ENCODE data around the gene GPX6.
A peak's percentile ranks its signal among the peaks of the same experiment; 100 is the strongest.

Gene GPX6

GRCh38 chr6:28542440-28543296 lies 27.1 kb upstream of the GPX6 start:
- DNase-seq (ENCODE audit: extremely low spot score): peak; percentile 81
- ChIA-PET POLR2A (interaction anchor here (0.8 to 2.7 kb wide), 11 partner anchors 11 to 144 kb away, joined by 3 to 20 read pairs (median 4); a partner anchor contains a TSS), CTCF (interaction anchor here (0.6 to 1.6 kb wide), 15 partner anchors 10 to 1337 kb away, joined by 3 to 8 read pairs (median 3); no protein-coding TSS in a partner anchor)
- TF ChIP-seq CTBP1 (IDR thresholded peaks at IDR 0.05; ENCODE audit: borderline replicate concordance): peak; percentile 75
- TF ChIP-seq BHLHE40 (IDR thresholded peaks at IDR 0.05; ENCODE audit: borderline replicate concordance): no peak
- 0 out of 2 replicates have a peak, but pooled peaks have one; percentile 20 for TF ChIP-seq L3MBTL2 (conservative IDR thresholded peaks at IDR 0.05)
- peak; percentile 97 for TF ChIP-seq TARDBP (IDR thresholded peaks at IDR 0.05)
- no peak for TF ChIP-seq FOXA1 (IDR thresholded peaks at IDR 0.05)

DNA sequence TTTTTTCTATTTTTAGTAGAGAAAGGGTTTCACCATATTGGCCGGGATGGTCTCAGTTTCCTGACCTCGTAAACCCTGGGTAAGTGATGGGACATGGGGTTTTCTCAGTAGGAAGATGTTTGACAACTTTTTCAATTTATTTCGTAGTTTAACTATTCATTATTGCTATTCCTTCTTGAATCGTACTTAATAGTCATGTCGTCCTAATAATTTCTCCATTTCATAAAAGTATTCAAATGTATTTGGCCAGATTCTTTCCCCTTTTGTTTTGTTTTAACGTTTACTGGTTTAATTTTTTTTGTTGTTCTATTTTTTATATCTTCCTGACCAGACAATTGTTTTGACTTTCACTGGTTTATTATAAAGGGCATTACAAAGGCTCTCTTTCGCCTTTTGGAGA lies 26.4 kb upstream of the GPX6 start:
- ChIA-PET POLR2A (interaction anchor here (0.8 to 2.7 kb wide), 11 partner anchors 11 to 143 kb away, joined by 3 to 20 read pairs (median 4); a partner anchor contains a TSS), CTCF (interaction anchor here (0.6 to 2.4 kb wide), 13 partner anchors 11 to 139 kb away, joined by 3 to 8 read pairs (median 3); no protein-coding TSS in a partner anchor)
- no peak for DNase-seq (ENCODE audit: extremely low spot score)
- TF ChIP-seq FOXA1 (IDR thresholded peaks at IDR 0.05): no peak

DNA sequence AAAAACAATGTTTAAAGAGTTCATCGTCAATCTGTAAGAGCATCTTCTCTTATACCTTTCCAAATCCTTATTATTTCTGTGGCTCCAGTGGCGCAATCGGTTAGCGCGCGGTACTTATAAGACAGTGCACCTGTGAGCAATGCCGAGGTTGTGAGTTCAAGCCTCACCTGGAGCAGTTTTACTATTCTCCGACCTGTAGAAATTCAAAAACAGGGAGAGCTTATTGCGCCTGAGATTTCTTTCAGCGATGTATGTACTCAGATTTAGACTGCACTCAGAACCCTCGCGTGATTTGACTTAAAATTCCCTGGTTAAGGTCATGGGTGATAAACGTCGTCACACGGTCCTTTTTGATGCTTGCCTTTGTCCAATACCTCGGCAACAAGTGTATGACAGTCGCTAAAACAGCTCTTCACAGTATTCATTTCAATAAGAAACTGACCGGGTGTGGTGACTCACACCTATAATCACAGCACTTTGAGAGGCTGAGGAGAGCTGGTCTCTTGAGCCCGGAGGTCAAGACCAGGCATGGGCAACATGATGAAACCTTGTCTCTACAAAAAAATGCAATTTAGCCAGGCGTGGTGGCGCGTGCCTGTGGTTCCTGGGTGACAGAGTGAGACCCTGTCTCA lies 22.0 kb upstream of the GPX6 start:
- CTCF ChIA-PET: no interaction called here

DNA sequence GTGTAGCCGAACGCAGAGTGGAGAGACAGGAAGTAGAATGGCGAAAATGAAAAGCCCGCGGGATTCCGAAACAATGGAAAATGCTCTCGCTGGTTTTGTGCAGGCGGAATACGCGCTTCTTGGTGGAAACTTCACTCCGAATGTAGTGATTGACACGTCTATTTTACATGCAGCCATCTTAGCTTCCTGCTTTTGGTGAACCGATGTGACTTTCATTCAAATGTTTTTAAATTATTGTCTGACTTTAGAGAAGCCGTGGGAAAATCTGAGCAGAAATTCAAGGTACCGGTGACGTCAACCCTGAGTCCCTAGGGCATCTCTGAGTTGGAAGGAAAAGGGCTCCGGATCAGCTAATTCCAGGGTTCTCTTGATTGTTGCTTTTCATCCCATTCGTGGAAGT lies 21.5 kb upstream of the GPX6 start:
- no peak for DNase-seq (ENCODE audit: extremely low spot score)
- POLR2A ChIA-PET: interaction anchor here (1.1 to 2.0 kb wide), 3 partner anchors 49 to 98 kb away, joined by 3 to 9 read pairs (median 5); partner anchors contain the start of gene ZSCAN23
- TF ChIP-seq ZNF384 (IDR thresholded peaks at IDR 0.05): no peak
- no peak for TF ChIP-seq ELF4 (IDR thresholded peaks at IDR 0.05)
- TF ChIP-seq, protein P1, sequence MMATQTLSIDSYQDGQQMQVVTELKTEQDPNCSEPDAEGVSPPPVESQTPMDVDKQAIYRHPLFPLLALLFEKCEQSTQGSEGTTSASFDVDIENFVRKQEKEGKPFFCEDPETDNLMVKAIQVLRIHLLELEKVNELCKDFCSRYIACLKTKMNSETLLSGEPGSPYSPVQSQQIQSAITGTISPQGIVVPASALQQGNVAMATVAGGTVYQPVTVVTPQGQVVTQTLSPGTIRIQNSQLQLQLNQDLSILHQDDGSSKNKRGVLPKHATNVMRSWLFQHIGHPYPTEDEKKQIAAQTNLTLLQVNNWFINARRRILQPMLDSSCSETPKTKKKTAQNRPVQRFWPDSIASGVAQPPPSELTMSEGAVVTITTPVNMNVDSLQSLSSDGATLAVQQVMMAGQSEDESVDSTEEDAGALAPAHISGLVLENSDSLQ (IDR thresholded peaks at IDR 0.05): no peak
- no peak for TF ChIP-seq BHLHE40 (IDR thresholded peaks at IDR 0.05; ENCODE audit: borderline replicate concordance)
- TF ChIP-seq FOXM1 (IDR thresholded peaks at IDR 0.05; ENCODE audit: borderline replicate concordance): no peak
- no peak for TF ChIP-seq NFRKB (IDR thresholded peaks at IDR 0.05)
- TF ChIP-seq LEF1 (IDR thresholded peaks at IDR 0.05; ENCODE audit: borderline replicate concordance): no peak
- no peak for TF ChIP-seq SP1 (IDR thresholded peaks at IDR 0.05)
- TF ChIP-seq CTBP1 (IDR thresholded peaks at IDR 0.05; ENCODE audit: borderline replicate concordance): no peak
- no peak for TF ChIP-seq ARNT (IDR thresholded peaks at IDR 0.05)
- TF ChIP-seq FOXA1 (IDR thresholded peaks at IDR 0.05): no peak
- TF ChIP-seq HDGF (IDR thresholded peaks at IDR 0.05; ENCODE audit: borderline replicate concordance): no peak
- no peak for TF ChIP-seq L3MBTL2 (conservative IDR thresholded peaks at IDR 0.05)
- CTCF ChIA-PET: no interaction called here

More for the DNA sequence above, 22.0 kb upstream of the GPX6 start:
- no peak for TF ChIP-seq CTBP1 (IDR thresholded peaks at IDR 0.05; ENCODE audit: borderline replicate concordance)
- no peak for TF ChIP-seq FOXK2 (IDR thresholded peaks at IDR 0.05)
- no peak for TF ChIP-seq TARDBP (IDR thresholded peaks at IDR 0.05)
- TF ChIP-seq SUZ12 (IDR thresholded peaks at IDR 0.05): no peak
- no peak for TF ChIP-seq SP1 (IDR thresholded peaks at IDR 0.05)
- TF ChIP-seq LEF1 (IDR thresholded peaks at IDR 0.05; ENCODE audit: borderline replicate concordance): no peak
- TF ChIP-seq HDGF (IDR thresholded peaks at IDR 0.05; ENCODE audit: borderline replicate concordance): no peak
- TF ChIP-seq NFRKB (IDR thresholded peaks at IDR 0.05): no peak
- no peak for DNase-seq (ENCODE audit: extremely low spot score)
- POLR2A ChIA-PET: interaction anchor here (0.6 to 2.0 kb wide), 5 partner anchors 12 to 111 kb away, joined by 3 to 9 read pairs (median 4); partner anchors contain the start of gene ZSCAN23

- ChIA-PET POLR2A (no interaction called here), CTCF (no interaction called here)
- no peak for DNase-seq (ENCODE audit: extremely low spot score)
- no peak for TF ChIP-seq ZNF384 (IDR thresholded peaks at IDR 0.05)
- TF ChIP-seq, protein P1 (IDR thresholded peaks at IDR 0.05): peak; percentile 84
Measured at GRCh38 chr6:28534875-28535274, 19.3 kb upstream of the GPX6 start.

DNA sequence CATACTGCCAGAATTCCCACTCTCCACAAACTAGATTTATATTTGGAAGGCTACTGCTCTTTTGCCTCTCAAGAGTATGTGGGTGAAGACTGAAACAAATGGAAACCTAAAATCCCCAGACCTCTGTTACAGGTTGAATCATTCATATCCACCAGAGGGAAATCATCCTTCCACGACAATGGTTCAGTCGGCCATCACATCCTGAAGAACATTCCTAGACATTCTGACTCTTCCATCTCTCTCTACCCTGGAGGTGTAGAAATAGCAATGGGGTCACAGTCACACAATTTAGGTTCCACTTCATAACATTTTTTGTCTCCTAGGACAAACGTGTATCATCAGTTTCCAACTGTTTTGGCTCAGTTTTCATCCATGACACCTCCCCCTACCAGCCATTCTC lies 18.7 kb upstream of the GPX6 start:
- ChIA-PET POLR2A (no interaction called here), CTCF (no interaction called here)
- no peak for DNase-seq (ENCODE audit: extremely low spot score)
- TF ChIP-seq ELF4 (IDR thresholded peaks at IDR 0.05) (no peak), FOXK2 (IDR thresholded peaks at IDR 0.05) (no peak), L3MBTL2 (conservative IDR thresholded peaks at IDR 0.05) (no peak), NFRKB (IDR thresholded peaks at IDR 0.05) (no peak), FOXA1 (IDR thresholded peaks at IDR 0.05) (no peak), BHLHE40 (IDR thresholded peaks at IDR 0.05; ENCODE audit: borderline replicate concordance) (no peak), FOXM1 (IDR thresholded peaks at IDR 0.05; ENCODE audit: borderline replicate concordance) (no peak), LEF1 (IDR thresholded peaks at IDR 0.05; ENCODE audit: borderline replicate concordance) (no peak), CTBP1 (IDR thresholded peaks at IDR 0.05; ENCODE audit: borderline replicate concordance) (no peak), TARDBP (IDR thresholded peaks at IDR 0.05) (no peak), ZNF384 (IDR thresholded peaks at IDR 0.05) (no peak), HDGF (IDR thresholded peaks at IDR 0.05; ENCODE audit: borderline replicate concordance) (no peak), SUZ12 (IDR thresholded peaks at IDR 0.05) (no peak)
- TF ChIP-seq, protein P1 (IDR thresholded peaks at IDR 0.05): no peak

Measured in HEK293T (cell line).